Peyer's patch (tissue), 4 donors: Measurements from ENCODE around the gene MYH11.

Experiments
- POLR2A ChIP-seq, 2 donors: fragments of 450-650 bp; IDR thresholded peaks; one replicate each; pipeline ENCODE4 v1.5.1; 2017; ENCODE audit warnings: antibody characterized with exemption in 2 of 2, mild to moderate bottlenecking in 2 of 2, moderate library complexity in 2 of 2
- TF ChIP-seq, protein P1 (sequence below), 6 experiments: fragments of 450-650 bp in 4 of 6; fragments of 200-600 bp in 2 of 6; sonication (generic) in 1 of 6; IDR thresholded peaks; one replicate each; pipeline ENCODE4 v1.5.1; 2017 to 2019; ENCODE audit warnings: antibody characterized with exemption in 6 of 6, mild to moderate bottlenecking in 3 of 6, moderate library complexity in 1 of 6

DNA sequence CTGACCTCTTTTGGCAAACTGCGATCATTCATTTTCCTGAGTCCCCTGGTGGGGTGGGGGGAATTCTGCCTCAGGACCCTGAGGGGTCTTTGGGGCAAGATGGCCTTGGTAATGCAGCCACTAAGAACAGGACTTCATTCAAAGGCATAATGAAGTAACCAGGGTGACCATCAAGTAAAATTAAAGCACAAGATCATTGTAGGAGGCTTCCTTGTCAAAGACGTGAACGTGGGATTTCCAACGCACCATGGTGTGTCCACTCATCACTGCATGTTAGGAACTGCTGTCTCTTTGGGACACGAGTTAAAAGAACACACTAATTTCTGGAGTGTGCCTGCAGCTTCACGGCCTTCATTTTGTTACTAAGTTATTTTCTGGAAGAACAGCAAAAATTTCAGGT lies 155.5 kb downstream of the MYH11 start:
- TF ChIP-seq, protein P1, sequence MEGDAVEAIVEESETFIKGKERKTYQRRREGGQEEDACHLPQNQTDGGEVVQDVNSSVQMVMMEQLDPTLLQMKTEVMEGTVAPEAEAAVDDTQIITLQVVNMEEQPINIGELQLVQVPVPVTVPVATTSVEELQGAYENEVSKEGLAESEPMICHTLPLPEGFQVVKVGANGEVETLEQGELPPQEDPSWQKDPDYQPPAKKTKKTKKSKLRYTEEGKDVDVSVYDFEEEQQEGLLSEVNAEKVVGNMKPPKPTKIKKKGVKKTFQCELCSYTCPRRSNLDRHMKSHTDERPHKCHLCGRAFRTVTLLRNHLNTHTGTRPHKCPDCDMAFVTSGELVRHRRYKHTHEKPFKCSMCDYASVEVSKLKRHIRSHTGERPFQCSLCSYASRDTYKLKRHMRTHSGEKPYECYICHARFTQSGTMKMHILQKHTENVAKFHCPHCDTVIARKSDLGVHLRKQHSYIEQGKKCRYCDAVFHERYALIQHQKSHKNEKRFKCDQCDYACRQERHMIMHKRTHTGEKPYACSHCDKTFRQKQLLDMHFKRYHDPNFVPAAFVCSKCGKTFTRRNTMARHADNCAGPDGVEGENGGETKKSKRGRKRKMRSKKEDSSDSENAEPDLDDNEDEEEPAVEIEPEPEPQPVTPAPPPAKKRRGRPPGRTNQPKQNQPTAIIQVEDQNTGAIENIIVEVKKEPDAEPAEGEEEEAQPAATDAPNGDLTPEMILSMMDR (IDR thresholded peaks at IDR 0.05) = no peak
- TF ChIP-seq POLR2A (IDR thresholded peaks at IDR 0.05) = no peak
